Activated T-helper 1 cell treated with anti-CD3 and anti-CD28 coated beads, Interleukin-12 subunit alpha, Interleukin-12 subunit beta, Interleukin-2, Interleukin-4 antibody, amounts not matched to agents 30 ng/mL and 10 ng/mL and 1 ng/mL, durations not matched to agents 14 hours and 24 hours and 36 hours (primary cell): ENCODE data around the gene KLF7. TPM values are rescaled to one million over a fixed set of nuclear protein-coding genes. Genes with fewer than 3 reads are reported as not detected.

Experiments
- DNase-seq: peaks from one replicate; pipeline ENCODE4 v3.0.0; 2021; ENCODE audit warnings: low spot score
- H3K27ac Mint-ChIP-seq: one replicate; pipeline ENCODE4 v1.8.0; 2021; ENCODE audit warnings: mild to moderate bottlenecking, mixed read lengths
- H3K27me3 Mint-ChIP-seq: one replicate; pipeline ENCODE4 v1.8.0; 2022; ENCODE audit warnings: mild to moderate bottlenecking, moderate library complexity, mixed read lengths; ENCODE audit not compliant: insufficient read depth
- H3K36me3 Mint-ChIP-seq: one replicate; pipeline ENCODE4 v1.8.0; 2021; ENCODE audit warnings: low read depth, mixed read lengths
- H3K4me1 Mint-ChIP-seq: one replicate; pipeline ENCODE4 v1.8.0; 2021; ENCODE audit warnings: low read depth, mixed read lengths
- H3K4me3 Mint-ChIP-seq: one replicate; pipeline ENCODE4 v1.8.0; 2021; ENCODE audit warnings: mild to moderate bottlenecking, moderate library complexity, mixed read lengths
- H3K9me3 Mint-ChIP-seq: one replicate; pipeline ENCODE4 v1.8.0; 2021; ENCODE audit warnings: mixed read lengths
- intact Hi-C: fragments of 100-400 bp; cut with micrococcal nuclease; formaldehyde crosslinking; loops from one replicate; pipeline ENCODE4 v1.15.1; 2024
- total RNA-seq: library from RNA; stranded (reverse); gene quantifications from 2 replicates; pipeline ENCODE4 v1.2.3, GENCODE V29; 2022

The KLF7 gene
- total RNA-seq, 1 donor from 2014 or later = 16.5 TPM

DNA sequence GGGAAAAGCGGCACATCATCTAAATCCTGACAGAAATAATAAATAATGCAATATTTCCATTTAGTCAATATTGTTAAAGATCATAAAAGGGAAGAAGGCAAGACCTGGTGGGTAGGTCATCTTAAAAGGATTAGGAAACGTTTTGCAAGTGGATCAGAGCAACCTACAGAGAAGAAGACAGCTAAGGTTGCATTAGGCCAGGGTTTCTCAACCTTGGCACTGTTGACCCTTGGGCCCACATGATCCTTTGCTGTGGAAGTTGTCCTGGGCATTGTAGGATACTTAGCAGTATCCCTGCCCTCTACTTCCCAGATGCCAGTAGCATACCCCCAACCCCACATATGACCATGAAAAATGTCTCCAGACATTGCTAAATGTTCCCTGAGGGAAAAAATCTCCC lies 55.0 kb downstream of the KLF7 start:
- DNase-seq = no peak
- H3K27me3 Mint-ChIP-seq = no peaks in the 10 kb centered on the region
- H3K27ac Mint-ChIP-seq = no peak overlapping the region
- peaks cover 31% of the 10 kb centered on the region for H3K36me3 Mint-ChIP-seq
- intact Hi-C loops = no loop called here
- no peaks in the 10 kb centered on the region for H3K9me3 Mint-ChIP-seq
- H3K4me3 Mint-ChIP-seq = no peak overlapping the region
- H3K4me1 Mint-ChIP-seq = peaks cover 6% of the 10 kb centered on the region

DNA sequence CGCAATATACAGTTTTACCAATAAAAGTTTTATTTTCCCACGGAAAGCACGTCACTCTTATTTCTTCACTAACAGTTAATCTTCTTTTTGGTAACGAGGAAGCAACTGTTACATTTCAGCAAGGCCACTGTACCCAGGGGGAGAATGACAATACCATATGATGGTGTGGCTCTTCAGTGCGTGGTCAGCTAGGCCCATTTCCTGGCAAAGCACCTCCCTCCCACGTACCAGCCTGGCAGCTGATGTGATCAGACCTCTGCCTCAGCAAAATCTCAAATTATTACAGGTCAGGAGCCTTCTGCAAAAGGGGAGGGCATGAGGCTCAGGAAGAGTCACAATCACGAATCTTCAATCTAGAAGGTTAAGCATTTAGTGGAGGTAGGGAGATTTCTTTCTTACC lies 55.4 kb downstream of the KLF7 start:
- H3K36me3 Mint-ChIP-seq = peaks cover 31% of the 10 kb centered on the region
- intact Hi-C loops = no loop called here

DNA sequence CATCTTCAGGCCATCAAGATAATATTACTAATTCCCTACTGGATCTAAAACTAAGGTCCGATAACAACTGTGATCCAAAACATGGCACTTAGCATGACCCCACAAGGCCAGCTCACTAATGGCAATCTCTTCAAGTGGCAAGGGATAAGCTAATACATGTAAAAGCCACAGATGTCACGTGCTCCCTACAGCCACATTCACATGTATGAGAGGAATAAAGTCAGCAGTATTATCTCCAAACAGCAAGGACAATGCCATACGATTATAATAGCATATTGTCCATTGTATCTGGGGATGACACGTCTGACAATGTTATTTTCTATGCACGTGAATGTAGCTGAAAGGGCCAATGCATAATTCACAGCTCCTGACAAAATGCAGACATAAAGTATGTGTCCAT lies 56.0 kb downstream of the KLF7 start:
- peaks cover 31% of the 10 kb centered on the region for H3K36me3 Mint-ChIP-seq
- H3K27me3 Mint-ChIP-seq = no peaks in the 10 kb centered on the region

More for the DNA sequence above, 55.4 kb downstream of the KLF7 start:
- Mint-ChIP-seq H3K9me3 (no peaks in the 10 kb centered on the region), H3K27ac (no peak overlapping the region), H3K27me3 (no peaks in the 10 kb centered on the region), H3K4me3 (no peak overlapping the region), H3K4me1 (peaks cover 6% of the 10 kb centered on the region)
- no peak for DNase-seq

DNA sequence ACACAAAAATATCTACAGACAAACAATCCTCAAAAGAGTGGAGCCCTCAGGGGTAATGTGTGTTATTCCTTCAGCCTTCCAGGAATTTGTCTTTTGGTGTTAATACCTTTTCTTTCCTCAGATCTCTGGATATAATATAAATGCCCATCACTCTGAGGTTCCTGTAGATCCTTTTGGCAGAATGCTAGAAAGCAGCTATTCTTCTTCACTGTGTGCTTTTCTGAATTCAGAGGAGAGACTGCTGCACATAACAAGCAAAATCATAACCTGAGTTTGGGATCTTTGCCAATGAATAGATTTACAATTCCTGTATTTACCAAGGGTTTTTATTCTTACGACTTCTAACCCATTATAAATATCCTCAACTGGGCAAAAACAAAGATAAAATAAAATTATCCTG lies 57.3 kb downstream of the KLF7 start:
- DNase-seq = no peak
- Mint-ChIP-seq H3K36me3 (peaks cover 29% of the 10 kb centered on the region), H3K4me1 (peaks cover 6% of the 10 kb centered on the region), H3K9me3 (no peaks in the 10 kb centered on the region), H3K27ac (no peak overlapping the region), H3K4me3 (no peak overlapping the region), H3K27me3 (no peaks in the 10 kb centered on the region)
- intact Hi-C loops = no loop called here

More for the DNA sequence above, 56.0 kb downstream of the KLF7 start:
- H3K4me3 Mint-ChIP-seq = no peak overlapping the region
- H3K4me1 Mint-ChIP-seq = peaks cover 6% of the 10 kb centered on the region
- intact Hi-C loops = no loop called here
- H3K27ac Mint-ChIP-seq = no peak overlapping the region
- no peak for DNase-seq
- H3K9me3 Mint-ChIP-seq = no peaks in the 10 kb centered on the region

DNA sequence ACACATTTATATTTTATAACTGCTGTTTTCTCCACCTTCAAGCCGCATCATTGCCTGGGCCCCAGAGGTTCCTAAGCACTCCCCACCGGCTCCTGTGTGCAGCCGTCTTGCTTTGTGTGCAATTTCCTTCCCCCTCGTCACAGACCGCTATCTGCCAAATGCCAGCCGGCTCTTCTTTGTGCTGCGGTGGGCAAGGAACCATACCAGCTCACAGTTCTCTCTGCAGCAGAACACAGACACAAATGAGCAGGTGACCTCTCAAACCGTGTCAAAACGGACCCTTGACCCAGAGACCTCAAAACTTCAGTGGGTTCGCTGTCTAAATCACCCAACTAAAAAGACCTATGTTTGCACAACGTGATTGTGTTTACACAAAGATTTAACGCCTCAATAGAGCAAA lies 58.2 kb downstream of the KLF7 start:
- Mint-ChIP-seq H3K27me3 (no peaks in the 10 kb centered on the region), H3K36me3 (peaks cover 30% of the 10 kb centered on the region), H3K4me1 (peaks cover 4% of the 10 kb centered on the region), H3K9me3 (no peaks in the 10 kb centered on the region), H3K4me3 (no peak overlapping the region), H3K27ac (no peak overlapping the region)
- intact Hi-C loops = no loop called here
- no peak for DNase-seq

DNA sequence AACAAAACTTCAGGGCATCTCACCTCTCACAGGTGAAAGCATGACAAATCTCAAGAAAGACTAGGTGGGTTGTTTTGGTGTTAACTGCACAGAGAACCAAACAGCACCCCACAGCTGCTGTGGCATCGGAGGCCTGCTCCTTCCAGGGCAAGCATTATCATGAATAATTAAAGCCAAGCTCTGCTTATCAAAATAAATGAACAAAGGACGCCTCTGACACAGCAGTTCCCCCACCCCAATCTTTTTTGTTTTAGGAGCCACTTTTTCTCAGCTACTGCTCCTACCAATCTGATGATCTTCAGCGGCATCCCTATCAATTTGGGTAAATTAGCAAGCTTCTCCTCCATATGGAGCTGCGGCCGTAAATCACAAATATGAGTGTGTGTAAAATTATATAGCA lies 58.6 kb downstream of the KLF7 start:
- Mint-ChIP-seq H3K9me3 (no peaks in the 10 kb centered on the region), H3K4me3 (no peak overlapping the region), H3K27me3 (no peaks in the 10 kb centered on the region), H3K27ac (no peak overlapping the region), H3K36me3 (peaks cover 31% of the 10 kb centered on the region), H3K4me1 (peaks cover 3% of the 10 kb centered on the region)
- no peak for DNase-seq
- intact Hi-C loops = no loop called here

DNA sequence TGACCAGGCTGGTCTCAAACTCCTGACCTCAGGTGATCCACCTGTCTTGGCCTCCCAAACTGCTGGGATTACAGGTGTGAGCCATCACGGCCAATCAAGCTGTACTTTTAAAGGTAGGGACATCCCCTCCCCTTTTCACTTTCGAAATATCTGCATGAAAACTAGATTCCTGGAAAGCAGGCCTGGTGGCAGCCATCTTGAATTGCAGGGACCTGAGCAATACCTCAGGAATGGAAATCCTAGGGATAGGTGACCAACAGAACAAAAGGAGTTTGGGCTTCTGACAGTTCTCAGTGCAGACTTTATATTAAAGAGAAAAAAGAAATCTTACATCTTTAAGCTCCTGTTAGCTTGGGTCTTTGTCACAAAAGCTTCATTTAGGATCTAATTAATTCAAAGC lies 62.6 kb downstream of the KLF7 start:
- no peaks in the 10 kb centered on the region for H3K9me3 Mint-ChIP-seq
- intact Hi-C loops = no loop called here
- DNase-seq = no peak

DNA sequence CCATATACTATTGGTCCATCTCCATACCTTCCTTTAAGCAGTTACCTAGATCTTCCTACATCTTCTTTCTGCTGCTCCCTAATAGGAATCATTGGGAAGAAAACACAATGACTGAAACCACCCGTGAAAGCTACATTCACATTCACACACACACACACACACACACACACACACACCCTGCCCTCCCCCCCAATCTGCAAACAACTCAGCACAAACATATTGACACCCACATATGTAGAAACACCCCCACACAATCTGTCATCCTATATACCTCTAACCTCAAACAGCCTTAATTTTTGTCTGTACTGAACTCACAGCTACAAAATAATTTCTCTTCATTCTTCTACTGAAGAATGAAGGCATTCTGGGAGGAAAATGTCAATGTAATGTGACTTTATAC lies 63.8 kb downstream of the KLF7 start:
- Mint-ChIP-seq H3K36me3 (peaks cover 31% of the 10 kb centered on the region), H3K4me1 (peaks cover 17% of the 10 kb centered on the region), H3K27me3 (no peaks in the 10 kb centered on the region), H3K4me3 (no peak overlapping the region), H3K27ac (no peak overlapping the region), H3K9me3 (no peaks in the 10 kb centered on the region)
- intact Hi-C loops = no loop called here
- DNase-seq = no peak

More for the DNA sequence above, 62.6 kb downstream of the KLF7 start:
- Mint-ChIP-seq H3K27ac (no peak overlapping the region), H3K27me3 (no peaks in the 10 kb centered on the region), H3K36me3 (peaks cover 33% of the 10 kb centered on the region), H3K4me1 (peaks cover 12% of the 10 kb centered on the region), H3K4me3 (no peak overlapping the region)

DNA sequence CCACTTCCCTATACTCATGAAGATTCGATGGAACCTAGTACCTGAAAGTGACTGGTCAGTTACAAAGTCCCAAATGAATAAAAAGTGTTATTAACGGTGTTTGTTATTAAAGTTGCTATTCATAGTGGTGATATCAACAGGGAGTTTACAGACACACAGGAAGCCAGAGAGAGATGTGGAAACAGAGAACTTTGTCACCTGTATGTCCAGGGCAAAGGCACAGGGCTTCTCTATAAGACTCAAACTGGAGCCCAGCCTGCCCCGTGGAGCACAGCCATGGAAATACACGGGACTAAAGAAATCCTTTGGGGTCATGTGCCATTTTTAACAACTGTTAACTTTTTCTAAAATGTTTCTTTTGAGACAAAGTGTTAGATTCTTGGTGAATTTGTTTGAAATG lies 68.5 kb downstream of the KLF7 start:
- H3K9me3 Mint-ChIP-seq = peaks cover 11% of the 10 kb centered on the region
- H3K27me3 Mint-ChIP-seq = no peaks in the 10 kb centered on the region
- H3K27ac Mint-ChIP-seq = no peak overlapping the region
- no peak overlapping the region for H3K4me3 Mint-ChIP-seq
- intact Hi-C loops = no loop called here
- H3K4me1 Mint-ChIP-seq = peaks cover 16% of the 10 kb centered on the region
- peaks cover 23% of the 10 kb centered on the region for H3K36me3 Mint-ChIP-seq
- DNase-seq = no peak

DNA sequence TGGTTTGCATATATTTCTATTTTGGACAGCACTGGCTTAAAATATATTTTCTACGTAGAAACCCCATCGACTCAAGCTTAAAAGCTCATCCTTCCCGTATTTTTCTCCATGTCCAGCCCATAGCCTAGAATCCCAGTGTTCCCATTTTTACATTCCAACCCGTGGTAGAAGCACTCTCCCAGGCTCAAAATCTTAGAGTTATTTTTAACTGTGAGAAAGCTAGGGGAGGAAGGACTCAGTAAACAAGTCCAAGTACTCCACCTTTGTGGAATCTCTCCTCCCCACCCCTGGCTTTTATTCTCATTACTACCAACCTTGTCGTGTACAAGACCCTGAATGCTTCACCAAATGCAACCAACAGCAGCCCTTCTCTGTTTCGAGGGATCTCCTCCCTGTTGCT lies 69.8 kb downstream of the KLF7 start:
- no peak for DNase-seq
- H3K36me3 Mint-ChIP-seq = peaks cover 25% of the 10 kb centered on the region
- intact Hi-C loops = no loop called here
- H3K27ac Mint-ChIP-seq = no peak overlapping the region
- H3K9me3 Mint-ChIP-seq = peaks cover 16% of the 10 kb centered on the region
- H3K27me3 Mint-ChIP-seq = no peaks in the 10 kb centered on the region
- no peak overlapping the region for H3K4me3 Mint-ChIP-seq
- H3K4me1 Mint-ChIP-seq = peaks cover 17% of the 10 kb centered on the region

DNA sequence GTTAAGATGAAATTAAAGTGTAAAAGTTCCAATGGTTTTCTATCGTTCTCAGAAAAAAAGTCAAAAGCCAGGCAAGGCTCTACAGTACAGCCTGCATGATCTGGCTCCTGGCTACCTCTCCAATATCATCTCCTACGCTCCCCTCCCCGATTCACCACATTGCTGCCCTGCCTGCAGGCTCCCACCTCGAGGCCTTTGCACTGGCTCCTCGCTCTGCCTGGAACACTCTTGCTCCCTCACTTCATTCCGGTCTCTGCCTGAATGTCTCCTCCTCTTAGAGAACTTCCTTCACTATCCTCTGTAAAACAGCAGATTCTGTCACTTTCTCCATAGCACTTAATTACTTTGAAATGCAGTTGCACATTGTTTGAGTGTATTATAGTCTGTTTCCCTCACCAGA lies 72.5 kb downstream of the KLF7 start:
- H3K4me1 Mint-ChIP-seq = peaks cover 36% of the 10 kb centered on the region
- peaks cover 26% of the 10 kb centered on the region for H3K36me3 Mint-ChIP-seq
- H3K27me3 Mint-ChIP-seq = no peaks in the 10 kb centered on the region
- no peak overlapping the region for H3K4me3 Mint-ChIP-seq
- no peak overlapping the region for H3K27ac Mint-ChIP-seq
- DNase-seq = no peak
- H3K9me3 Mint-ChIP-seq = peaks cover 16% of the 10 kb centered on the region
- intact Hi-C loops = no loop called here

DNA sequence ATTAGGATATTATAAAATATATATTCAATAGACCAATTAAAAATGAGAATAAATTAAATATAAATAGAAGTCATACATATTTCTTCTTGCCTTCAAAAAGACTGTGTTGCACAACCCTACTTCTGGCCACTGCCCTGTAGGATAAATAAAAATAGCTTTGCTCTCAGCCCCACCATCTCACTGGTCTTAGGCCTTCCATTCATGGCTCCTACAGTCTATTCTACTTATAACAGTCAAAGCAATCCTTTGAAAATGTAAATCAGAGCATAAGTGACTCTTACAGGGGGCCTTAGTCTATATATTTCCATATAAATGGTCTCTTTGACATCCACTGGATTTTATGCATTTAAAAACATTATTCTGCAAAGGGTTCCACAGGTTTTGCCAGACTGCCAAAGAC lies 72.9 kb downstream of the KLF7 start:
- intact Hi-C loops = no loop called here
- Mint-ChIP-seq H3K36me3 (peaks cover 28% of the 10 kb centered on the region), H3K27me3 (no peaks in the 10 kb centered on the region), H3K9me3 (peaks cover 16% of the 10 kb centered on the region), H3K4me1 (peaks cover 39% of the 10 kb centered on the region), H3K4me3 (no peak overlapping the region), H3K27ac (no peak overlapping the region)
- DNase-seq = no peak

DNA sequence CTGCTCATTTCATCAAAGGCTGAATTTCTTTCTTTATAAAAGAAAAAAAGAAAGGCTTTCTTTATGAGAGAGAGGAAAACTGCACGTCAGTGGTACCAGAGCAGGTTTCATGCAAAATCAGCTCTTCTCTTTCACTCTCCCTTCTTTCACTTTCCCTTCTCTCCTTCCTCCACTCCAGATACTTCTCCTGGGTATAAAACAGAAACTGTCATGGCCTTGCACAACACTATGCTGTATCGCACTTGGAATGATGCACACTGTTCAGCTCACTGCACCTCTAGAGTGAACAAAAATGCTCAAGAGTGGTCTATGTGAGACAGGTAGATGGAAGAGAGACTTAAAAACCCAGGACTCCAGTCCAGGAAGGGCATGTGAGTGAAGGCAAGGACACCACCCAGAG lies 73.8 kb downstream of the KLF7 start:
- Mint-ChIP-seq H3K9me3 (peaks cover 16% of the 10 kb centered on the region), H3K4me3 (no peak overlapping the region), H3K4me1 (peaks cover 33% of the 10 kb centered on the region), H3K36me3 (peaks cover 27% of the 10 kb centered on the region), H3K27ac (no peak overlapping the region), H3K27me3 (no peaks in the 10 kb centered on the region)
- no peak for DNase-seq
- intact Hi-C loops = no loop called here

DNA sequence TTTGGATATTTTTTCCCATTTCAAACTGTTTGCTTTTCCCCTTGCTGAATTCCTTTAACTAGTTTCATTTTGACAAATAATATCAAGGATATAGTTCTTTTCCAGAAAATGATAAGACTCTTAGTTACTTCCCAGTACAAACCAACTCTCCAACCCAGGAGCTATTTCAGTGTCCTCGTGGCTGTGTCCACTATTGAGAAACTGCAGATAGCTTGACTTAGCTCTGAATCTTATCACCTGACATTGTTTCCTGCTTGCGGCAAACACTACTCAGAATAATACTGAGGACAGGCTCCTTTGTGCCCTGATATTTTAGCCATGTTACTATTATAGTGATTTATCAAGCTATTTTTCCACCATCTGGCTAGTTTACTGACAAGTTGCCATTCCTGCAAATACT lies 74.6 kb downstream of the KLF7 start:
- no peak overlapping the region for H3K4me3 Mint-ChIP-seq

More for the DNA sequence above, 74.6 kb downstream of the KLF7 start:
- Mint-ChIP-seq H3K27ac (no peak overlapping the region), H3K9me3 (peaks cover 16% of the 10 kb centered on the region), H3K27me3 (no peaks in the 10 kb centered on the region), H3K36me3 (peaks cover 34% of the 10 kb centered on the region), H3K4me1 (peaks cover 33% of the 10 kb centered on the region)
- intact Hi-C loops = no loop called here
- no peak for DNase-seq
